Right renal cortex interstitium (tissue), 3 donors: ENCODE measurements around the gene ANOS1. TPM values are rescaled to one million over a fixed set of nuclear protein-coding genes. Genes with fewer than 3 reads are reported as not detected.
"Not testable (repeated sequence)": the region's sequence is repeated elsewhere in the genome, so short reads cannot be mapped to it uniquely, and the experiment has no call there.

ENCODE experiments used
- DNase-seq, 3 donors: peaks; one replicate each; pipeline ENCODE4 v3.0.0-alpha.2; 2013; ENCODE audit warnings: low read depth in 3 of 3, low spot score in 2 of 3
- polyA plus RNA-seq, 3 donors: library from polyadenylated mRNA; unstranded; fragments of 120-200 nt; gene quantifications; one replicate each; pipeline ENCODE4 v1.2.1, GENCODE V29; 2013; ENCODE audit not compliant: insufficient read length in 3 of 3

Gene ANOS1
- polyA plus RNA-seq, 3 donors, result 8.0 to 9.0 (median 8.4) TPM

GRCh38 chrX:8636497-8636896 is 95.4 kb downstream of the ANOS1 start:
- DNase-seq, result no peak

- no peak for DNase-seq
Observed at GRCh38 chrX:8635812-8636211, 96.1 kb downstream of the ANOS1 start.

DNA sequence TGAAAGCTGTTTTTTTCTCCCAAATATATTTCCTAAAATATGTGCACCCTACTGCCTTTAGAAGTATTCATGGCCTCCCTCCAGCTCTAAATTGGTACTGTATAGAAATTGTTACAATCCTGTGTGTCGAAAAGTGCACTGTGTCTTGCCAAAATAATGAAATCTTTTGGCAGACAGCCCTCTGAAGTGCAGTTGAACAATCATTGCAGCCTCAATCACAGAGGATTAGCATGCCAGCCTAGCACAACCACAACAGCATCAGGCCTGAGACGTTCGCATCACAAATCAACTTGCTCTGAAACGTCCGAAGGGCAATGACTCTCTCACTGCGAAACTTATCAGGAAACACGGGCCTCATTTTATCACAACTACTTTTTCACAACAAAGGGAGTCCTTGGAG is 99.0 kb downstream of the ANOS1 start:
- no peak for DNase-seq

DNA sequence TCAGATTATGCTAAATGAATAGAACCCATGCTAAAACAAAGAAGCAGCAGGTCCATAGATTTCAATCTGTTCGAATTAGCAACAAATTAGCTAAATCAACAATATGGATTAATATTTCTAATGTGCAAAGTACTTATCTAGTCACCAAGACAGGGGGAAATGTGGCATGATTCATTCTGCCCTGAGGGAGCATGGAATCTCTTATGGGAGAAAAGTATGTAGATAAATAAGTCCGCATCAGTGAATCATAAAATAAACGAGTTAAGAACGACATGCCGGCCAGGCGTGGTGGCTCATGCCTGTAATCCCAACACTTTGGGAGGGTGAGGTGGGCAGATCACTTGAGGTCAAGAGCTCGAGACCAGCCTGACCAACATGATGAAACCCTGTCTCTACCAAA is 102.1 kb downstream of the ANOS1 start:
- no peak for DNase-seq

DNA sequence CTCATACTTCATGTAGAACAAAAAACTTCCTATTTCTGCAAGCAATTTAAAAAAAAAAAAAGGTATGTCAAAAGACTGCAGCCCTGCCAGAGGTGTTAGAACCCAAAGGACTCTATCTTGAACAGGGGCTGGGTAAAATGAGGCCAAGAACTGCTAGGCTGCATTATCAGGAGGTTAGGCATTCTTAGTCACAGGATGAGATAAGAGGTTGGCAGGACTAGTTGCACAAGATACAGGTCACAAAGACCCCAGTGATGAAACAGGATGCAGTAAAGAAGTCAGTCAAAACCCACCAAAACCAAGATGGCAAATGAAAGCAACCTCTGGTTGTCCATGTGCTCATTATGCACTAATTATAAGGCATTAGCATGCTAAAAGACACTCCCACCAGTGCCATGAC is 104.1 kb downstream of the ANOS1 start:
- DNase-seq, result no peak

DNA sequence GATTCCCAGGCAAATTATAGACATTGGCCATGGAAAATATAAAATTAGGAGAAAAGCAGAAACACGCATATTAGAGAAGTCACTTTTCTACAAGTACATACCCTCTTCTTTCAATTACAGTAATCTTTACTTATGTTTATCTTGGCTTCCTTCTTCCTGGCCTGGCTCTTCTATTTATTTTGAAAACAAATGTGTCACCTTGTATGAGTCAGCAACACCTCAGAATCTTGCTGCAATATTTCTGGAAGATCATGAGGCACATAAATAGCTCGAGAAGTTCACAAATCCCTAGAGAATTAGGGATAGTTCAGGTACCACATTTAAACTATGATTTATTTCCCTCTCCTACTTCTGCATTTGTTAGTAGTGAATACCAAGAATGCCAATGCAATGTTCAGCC is 124.6 kb downstream of the ANOS1 start:
- DNase-seq, result no peak

- DNase-seq, result no peak
Observed at GRCh38 chrX:8604131-8604530, 127.8 kb downstream of the ANOS1 start.

DNA sequence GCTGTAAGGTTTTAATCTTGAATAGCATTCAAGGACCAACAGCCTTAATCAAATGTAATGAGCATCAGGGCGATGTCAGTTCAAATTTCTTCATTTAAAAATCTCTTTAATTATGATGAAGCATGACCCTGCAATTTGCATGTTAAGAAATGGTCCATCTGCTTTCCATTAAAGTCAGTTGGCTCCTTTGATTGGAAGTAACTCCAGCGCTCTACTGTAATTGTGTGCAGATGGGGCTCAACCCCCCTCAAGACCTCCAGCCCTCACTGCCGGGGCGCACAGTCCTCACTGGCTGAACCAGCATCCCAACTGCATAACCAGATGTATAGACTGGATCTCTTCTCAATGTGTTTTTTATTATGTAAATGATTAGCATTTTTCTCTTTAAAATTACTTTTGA is 140.4 kb downstream of the ANOS1 start:
- DNase-seq, result no peak

- DNase-seq, result no peak
Observed at GRCh38 chrX:8586953-8587352, 145.0 kb downstream of the ANOS1 start.

- DNase-seq, result no peak
Observed at GRCh38 chrX:8579602-8580001, 152.3 kb downstream of the ANOS1 start.

- no peak for DNase-seq
Observed at GRCh38 chrX:8576821-8577220, 155.1 kb downstream of the ANOS1 start.

GRCh38 chrX:8565729-8566128 is 166.2 kb downstream of the ANOS1 start:
- DNase-seq, result no peak

- DNase-seq, result no peak
Observed at GRCh38 chrX:8548446-8548845, 183.5 kb downstream of the ANOS1 start.

- DNase-seq, result no peak
Observed at GRCh38 chrX:8546715-8547114, 185.2 kb downstream of the ANOS1 start.

DNA sequence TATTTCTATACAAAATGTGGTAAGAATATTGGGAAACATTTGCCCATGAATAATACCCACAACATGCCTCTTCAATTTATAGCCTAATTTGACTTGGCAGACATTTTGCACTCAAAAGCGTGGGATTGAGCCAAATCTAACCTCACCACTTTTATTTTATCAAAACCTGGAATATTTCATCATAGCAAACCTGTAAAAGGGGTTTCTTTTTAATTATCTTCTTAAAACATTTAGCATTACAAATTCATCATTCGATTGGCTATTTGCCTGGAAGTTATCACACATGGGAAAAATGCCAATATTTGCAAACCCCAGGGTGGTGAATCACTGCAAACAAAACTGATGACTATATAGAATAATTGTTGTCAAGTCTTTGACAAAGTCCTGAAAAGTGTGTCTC is 211.1 kb downstream of the ANOS1 start:
- DNase-seq, result no peak

DNA sequence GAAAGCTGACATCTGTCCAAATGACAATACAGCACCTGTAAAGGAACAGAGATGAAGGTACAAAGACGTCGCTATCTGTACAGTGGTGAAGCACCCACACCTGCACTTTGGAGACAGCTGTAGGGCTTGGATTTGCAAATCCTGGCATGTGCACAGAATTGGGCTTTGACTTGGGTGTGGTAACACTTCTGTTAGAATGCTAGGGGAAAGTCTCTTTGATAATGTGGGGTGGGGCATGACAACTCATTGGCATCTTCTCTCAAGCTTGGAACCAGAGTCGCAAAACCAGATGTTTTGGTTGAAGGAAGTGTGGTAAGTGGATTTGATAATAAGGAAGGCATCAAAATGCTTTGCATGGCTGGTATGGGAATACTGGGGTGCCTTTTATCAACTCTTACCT is 211.8 kb downstream of the ANOS1 start:
- no peak for DNase-seq

GRCh38 chrX:8504451-8504850 is 227.5 kb downstream of the ANOS1 start:
- no peak for DNase-seq

DNA sequence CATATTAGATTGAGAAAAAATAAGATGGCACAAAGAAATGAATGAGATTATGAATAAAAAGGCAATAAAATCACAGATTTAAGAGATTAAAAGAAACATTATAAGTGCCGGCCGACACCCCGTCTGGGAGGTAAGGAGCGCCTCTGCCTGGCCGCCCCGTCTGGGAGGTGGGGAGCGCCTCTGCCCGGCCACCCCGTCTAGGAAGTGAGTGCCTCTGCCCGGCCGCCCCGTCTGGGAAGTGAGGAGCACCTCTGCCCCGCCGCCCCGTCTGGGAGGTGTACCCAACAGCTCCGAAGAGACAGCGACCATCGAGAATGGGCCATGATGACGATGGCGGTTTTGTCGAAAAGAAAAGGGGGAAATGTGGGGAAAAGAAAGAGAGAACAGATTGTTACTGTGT is 229.8 kb downstream of the ANOS1 start:
- not testable (repeated sequence) for DNase-seq

GRCh38 chrX:8500203-8500602 is 231.7 kb downstream of the ANOS1 start:
- DNase-seq, result no peak

- DNase-seq, result not testable (repeated sequence)
Observed at GRCh38 chrX:8495036-8495435, 236.9 kb downstream of the ANOS1 start.

- DNase-seq, result no peak
Observed at GRCh38 chrX:8484360-8484949, 247.5 kb downstream of the ANOS1 start.
